Progenitor cell of endocrine pancreas (in vitro differentiated cells): ENCODE results near the gene PDHX. TPM values are rescaled to one million over a fixed set of nuclear protein-coding genes. Genes with fewer than 3 reads are reported as not detected.
"Not testable (repeated sequence)": the region's sequence is repeated elsewhere in the genome, so short reads cannot be mapped to it uniquely, and the experiment has no call there.

Experiments used
- DNase-seq: peaks from one replicate; pipeline ENCODE4 v3.0.0; 2021; ENCODE audit warnings: low spot score; ENCODE audit not compliant: unreplicated experiment
- H3K27ac Mint-ChIP-seq: 2 replicates; pipeline ENCODE4 v1.8.0; 2021; ENCODE audit warnings: mild to moderate bottlenecking, moderate library complexity, mixed read lengths
- H3K27me3 Mint-ChIP-seq: 2 replicates; pipeline ENCODE4 v1.8.0; 2021; ENCODE audit warnings: mixed read lengths
- H3K36me3 Mint-ChIP-seq: 2 replicates; pipeline ENCODE4 v1.8.0; 2022; ENCODE audit warnings: mixed read lengths; ENCODE audit not compliant: insufficient read depth
- H3K4me1 Mint-ChIP-seq: 2 replicates; pipeline ENCODE4 v1.8.0; 2021; ENCODE audit warnings: low read depth, mixed read lengths
- H3K4me3 Mint-ChIP-seq: 2 replicates; pipeline ENCODE4 v1.8.0; 2021; ENCODE audit warnings: low read depth, mild to moderate bottlenecking, moderate library complexity, mixed read lengths
- H3K9me3 Mint-ChIP-seq: 2 replicates; pipeline ENCODE4 v1.8.0; 2021; ENCODE audit warnings: low read depth, mixed read lengths
- CTCF ChIP-seq: fragments of 200-600 bp; sonication (generic); IDR thresholded peaks from one replicate; pipeline ENCODE4 v1.5.0; 2021; ENCODE audit warnings: antibody characterized with exemption, mild to moderate bottlenecking; ENCODE audit not compliant: unreplicated experiment
- total RNA-seq: library from RNA; stranded (reverse); gene quantifications from 2 replicates; pipeline ENCODE4 v1.2.1, GENCODE V29; 2021

PDHX gene
- total RNA-seq, 1 donor from 2014 or later: 39.9 TPM

GRCh38 chr11:34891611-34892010 lies 24.8 kb upstream of the PDHX start:
- peaks cover 9% of the 10 kb centered on the region for H3K4me1 Mint-ChIP-seq

GRCh38 chr11:34893416-34893815 lies 23.0 kb upstream of the PDHX start:
- Mint-ChIP-seq H3K9me3 (peaks cover 14% of the 10 kb centered on the region), H3K4me3 (no peak overlapping the region), H3K36me3 (peaks cover 18% of the 10 kb centered on the region), H3K27ac (no peak overlapping the region), H3K4me1 (peaks cover 2% of the 10 kb centered on the region), H3K27me3 (no peaks in the 10 kb centered on the region)
- TF ChIP-seq CTCF: no peak
- no peak for DNase-seq

More at GRCh38 chr11:34891611-34892010, 24.8 kb upstream of the PDHX start:
- no peak for TF ChIP-seq CTCF
- Mint-ChIP-seq H3K36me3 (peaks cover 16% of the 10 kb centered on the region), H3K27me3 (no peaks in the 10 kb centered on the region), H3K9me3 (peaks cover 6% of the 10 kb centered on the region), H3K27ac (no peak overlapping the region), H3K4me3 (no peak overlapping the region)
- no peak for DNase-seq

GRCh38 chr11:34896191-34896590 lies 20.2 kb upstream of the PDHX start:
- H3K27ac Mint-ChIP-seq, H3K4me1 Mint-ChIP-seq, DNase-seq, H3K27me3 Mint-ChIP-seq, H3K4me3 Mint-ChIP-seq: not testable (repeated sequence)
- peaks cover 32% of the 10 kb centered on the region for H3K9me3 Mint-ChIP-seq
- peaks cover 33% of the 10 kb centered on the region for H3K36me3 Mint-ChIP-seq

GRCh38 chr11:34897171-34897870 lies 19.1 kb upstream of the PDHX start:
- H3K27me3 Mint-ChIP-seq: no peaks in the 10 kb centered on the region
- H3K36me3 Mint-ChIP-seq: peaks cover 40% of the 10 kb centered on the region
- TF ChIP-seq CTCF: no peak
- DNase-seq: no peak
- H3K4me3 Mint-ChIP-seq: no peak overlapping the region
- no peaks in the 10 kb centered on the region for H3K4me1 Mint-ChIP-seq
- peaks cover 32% of the 10 kb centered on the region for H3K9me3 Mint-ChIP-seq
- H3K27ac Mint-ChIP-seq: no peak overlapping the region

GRCh38 chr11:34898474-34898873 lies 17.9 kb upstream of the PDHX start:
- Mint-ChIP-seq H3K36me3 (peaks cover 46% of the 10 kb centered on the region), H3K4me3 (no peak overlapping the region), H3K27me3 (no peaks in the 10 kb centered on the region), H3K27ac (no peak overlapping the region), H3K9me3 (peaks cover 37% of the 10 kb centered on the region), H3K4me1 (no peaks in the 10 kb centered on the region)
- TF ChIP-seq CTCF: no peak
- no peak for DNase-seq

GRCh38 chr11:34899633-34900016 lies 16.8 kb upstream of the PDHX start:
- DNase-seq: no peak
- Mint-ChIP-seq H3K9me3 (peaks cover 39% of the 10 kb centered on the region), H3K27ac (no peak overlapping the region), H3K27me3 (no peaks in the 10 kb centered on the region), H3K4me3 (no peak overlapping the region), H3K4me1 (no peaks in the 10 kb centered on the region), H3K36me3 (peaks cover 55% of the 10 kb centered on the region)
- no peak for TF ChIP-seq CTCF
